Osteocyte (in vitro differentiated cells): ENCODE results near the gene MUC20. TPM values are rescaled to one million over a fixed set of nuclear protein-coding genes. Genes with fewer than 3 reads are reported as not detected.
"Not testable (repeated sequence)": the region's sequence is repeated elsewhere in the genome, so short reads cannot be mapped to it uniquely, and the experiment has no call there.

Experiments used
- DNase-seq: peaks from one replicate; pipeline ENCODE4 v3.0.0; 2021; ENCODE audit warnings: mixed read lengths; ENCODE audit not compliant: unreplicated experiment; ENCODE audit errors: extremely low spot score
- H3K27ac Mint-ChIP-seq: one replicate; pipeline ENCODE4 v1.8.0; 2021; ENCODE audit warnings: mild to moderate bottlenecking, mixed read lengths; ENCODE audit not compliant: unreplicated experiment
- H3K27me3 Mint-ChIP-seq: one replicate; pipeline ENCODE4 v1.8.0; 2021; ENCODE audit warnings: mixed read lengths; ENCODE audit not compliant: unreplicated experiment
- H3K36me3 Mint-ChIP-seq: one replicate; pipeline ENCODE4 v1.8.0; 2021; ENCODE audit warnings: mixed read lengths; ENCODE audit not compliant: unreplicated experiment
- H3K4me1 Mint-ChIP-seq: one replicate; pipeline ENCODE4 v1.8.0; 2021; ENCODE audit warnings: mixed read lengths; ENCODE audit not compliant: unreplicated experiment
- H3K4me3 Mint-ChIP-seq: one replicate; pipeline ENCODE4 v1.8.0; 2021; ENCODE audit warnings: mild to moderate bottlenecking, moderate library complexity, mixed read lengths; ENCODE audit not compliant: unreplicated experiment
- H3K9me3 Mint-ChIP-seq: one replicate; pipeline ENCODE4 v1.8.0; 2021; ENCODE audit warnings: mixed read lengths; ENCODE audit not compliant: unreplicated experiment
- CTCF ChIP-seq: fragments of 200-600 bp; sonication (generic); IDR thresholded peaks from 2 replicates; pipeline ENCODE4 v1.5.0; 2021; ENCODE audit warnings: antibody characterized with exemption, mild to moderate bottlenecking, moderate library complexity
- total RNA-seq: library from RNA; stranded (reverse); gene quantifications from 2 replicates; pipeline ENCODE4 v1.2.1, GENCODE V29; 2021

Gene MUC20
- total RNA-seq, 1 donor from 2014 or later = 7.6 TPM

- DNase-seq = no peak
- Mint-ChIP-seq H3K27me3 (peaks cover 5% of the 10 kb centered on the region), H3K36me3 (peaks cover 38% of the 10 kb centered on the region), H3K4me1 (peaks cover 1% of the 10 kb centered on the region), H3K4me3 (no peak overlapping the region), H3K27ac (no peak overlapping the region), H3K9me3 (no peaks in the 10 kb centered on the region)
- no peak for TF ChIP-seq CTCF
Measured at GRCh38 chr3:195711813-195712534, 8.8 kb upstream of the MUC20 start.

- peaks cover 38% of the 10 kb centered on the region for H3K36me3 Mint-ChIP-seq
- H3K9me3 Mint-ChIP-seq, H3K27ac Mint-ChIP-seq, DNase-seq, H3K4me3 Mint-ChIP-seq, H3K4me1 Mint-ChIP-seq: not testable (repeated sequence)
- H3K27me3 Mint-ChIP-seq = peaks cover 10% of the 10 kb centered on the region
Measured at GRCh38 chr3:195712535-195712910, 8.3 kb upstream of the MUC20 start.

- H3K27ac Mint-ChIP-seq, H3K4me3 Mint-ChIP-seq, DNase-seq, H3K4me1 Mint-ChIP-seq, H3K9me3 Mint-ChIP-seq: not testable (repeated sequence)
- H3K27me3 Mint-ChIP-seq = peaks cover 16% of the 10 kb centered on the region
- peaks cover 38% of the 10 kb centered on the region for H3K36me3 Mint-ChIP-seq
Measured at GRCh38 chr3:195713150-195713549, 7.6 kb upstream of the MUC20 start.

- no peaks in the 10 kb centered on the region for H3K9me3 Mint-ChIP-seq
- TF ChIP-seq CTCF = no peak
- peaks cover 29% of the 10 kb centered on the region for H3K36me3 Mint-ChIP-seq
- H3K27ac Mint-ChIP-seq = no peak overlapping the region
- no peak overlapping the region for H3K4me3 Mint-ChIP-seq
- no peak for DNase-seq
- peaks cover 28% of the 10 kb centered on the region for H3K27me3 Mint-ChIP-seq
- peaks cover 4% of the 10 kb centered on the region for H3K4me1 Mint-ChIP-seq
Measured at GRCh38 chr3:195714380-195715011, 6.3 kb upstream of the MUC20 start.

- peaks cover 28% of the 10 kb centered on the region for H3K27me3 Mint-ChIP-seq
- peaks cover 23% of the 10 kb centered on the region for H3K36me3 Mint-ChIP-seq
- DNase-seq = no peak
- no peak overlapping the region for H3K27ac Mint-ChIP-seq
- H3K4me1 Mint-ChIP-seq = peaks cover 4% of the 10 kb centered on the region
- TF ChIP-seq CTCF = no peak
- H3K9me3 Mint-ChIP-seq = no peaks in the 10 kb centered on the region
- H3K4me3 Mint-ChIP-seq = no peak overlapping the region
Measured at GRCh38 chr3:195715134-195715533, 5.6 kb upstream of the MUC20 start.

- Mint-ChIP-seq H3K4me3 (no peak overlapping the region), H3K9me3 (no peaks in the 10 kb centered on the region), H3K27me3 (peaks cover 28% of the 10 kb centered on the region), H3K36me3 (peaks cover 21% of the 10 kb centered on the region), H3K27ac (no peak overlapping the region), H3K4me1 (peaks cover 4% of the 10 kb centered on the region)
- no peak for DNase-seq
- no peak for TF ChIP-seq CTCF
Measured at GRCh38 chr3:195715583-195716266, 5.1 kb upstream of the MUC20 start.
